SK-N-MC (cell line): ENCODE data around the gene IL21R.

ENCODE experiments used
- EZH2 ChIP-seq: fragments of 200-600 bp; sonication (generic); IDR thresholded peaks from one replicate; pipeline ENCODE4 v1.6.1; 2017; ENCODE audit warnings: antibody characterized with exemption
- FOXP2 ChIP-seq: optimal IDR thresholded peaks from 2 replicates; pipeline ENCODE3; 2011; ENCODE audit warnings: mild to moderate bottlenecking, moderate library complexity; ENCODE audit not compliant: insufficient read depth; ENCODE audit errors: extremely low read length, control extremely low read depth
- POLR2AphosphoS5 ChIP-seq: IDR thresholded peaks from 2 replicates; pipeline ENCODE4 v1.6.1; 2012; ENCODE audit warnings: mild to moderate bottlenecking, low read depth, low read length, borderline replicate concordance

DNA sequence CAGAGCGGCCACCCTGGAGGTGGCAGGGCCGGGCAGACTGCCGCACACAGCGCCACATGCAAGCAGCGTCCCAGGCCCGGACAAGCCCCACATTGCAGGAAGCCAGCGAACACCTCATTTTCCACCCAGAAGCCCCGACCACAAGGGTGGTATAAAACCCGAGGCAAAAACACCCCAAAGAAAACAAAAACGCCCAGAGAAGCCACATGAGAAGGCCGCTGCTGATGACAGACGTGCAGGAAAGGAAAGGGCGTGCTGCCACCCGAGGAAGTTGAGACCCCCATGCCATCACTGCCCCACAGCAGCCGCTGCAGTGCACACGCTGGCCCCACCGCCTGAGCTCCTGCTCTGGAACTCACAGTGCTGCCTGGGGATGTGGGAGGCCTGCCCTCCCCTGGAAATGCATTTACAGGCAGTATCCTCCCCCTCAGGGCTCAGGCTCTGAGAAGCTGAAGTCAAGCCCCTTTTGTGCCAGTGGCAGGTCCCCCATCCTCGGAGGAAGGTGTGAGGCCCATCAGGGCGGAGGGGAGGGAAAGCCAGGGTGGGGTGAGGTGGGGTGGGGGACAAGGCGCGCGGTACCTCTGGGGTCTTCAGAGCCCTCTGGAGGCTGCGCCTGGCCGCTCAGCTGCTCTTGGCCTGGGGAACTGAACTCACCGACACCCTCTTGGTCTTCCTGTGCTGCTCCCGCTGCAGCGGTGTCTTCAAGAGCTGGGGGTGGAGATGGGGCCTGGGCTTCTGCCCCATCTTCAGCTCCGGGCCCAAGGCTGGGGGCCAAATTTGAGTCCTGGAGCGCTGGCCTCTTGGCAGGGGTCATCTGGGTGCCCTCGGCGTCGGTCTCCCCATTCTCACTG, 62.0 kb downstream of the IL21R start:
- TF ChIP-seq EZH2 (no peak), POLR2AphosphoS5 (no peak), FOXP2 (no peak)
